ENCODE measurements around the gene CD177. TPM values are rescaled to one million over a fixed set of nuclear protein-coding genes. Genes with fewer than 3 reads are reported as not detected.
"Not testable (repeated sequence)": the region's sequence is repeated elsewhere in the genome, so short reads cannot be mapped to it uniquely, and the experiment has no call there.

The CD177 gene
- total RNA-seq, 1 donor from 2014 or later = not detected

DNA sequence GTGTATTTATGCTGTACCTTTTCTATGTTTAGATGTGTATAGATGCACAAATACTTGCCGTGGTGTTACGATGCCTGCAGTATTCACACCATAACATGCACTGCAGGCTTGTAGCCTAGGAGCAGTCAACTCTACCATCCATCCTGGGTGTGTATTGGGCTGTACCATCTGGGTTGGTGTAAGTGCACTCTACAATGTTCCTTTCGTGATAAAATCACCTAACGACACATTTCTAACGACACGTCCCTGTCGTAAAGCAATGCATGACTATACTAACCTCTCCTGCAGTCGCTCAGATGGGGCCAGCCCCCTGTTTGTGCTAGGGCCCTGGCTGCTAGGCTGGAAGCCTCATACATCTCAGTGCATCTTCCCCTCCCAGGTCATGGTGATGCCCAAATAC lies 18.4 kb downstream of the CD177 start:
- TF ChIP-seq CTCF (IDR thresholded peaks at IDR 0.05) = no peak
- H3K27me3 ChIP-seq = no peaks in the 10 kb centered on the region

GRCh38 chr19:43372462-43372861 lies 19.0 kb downstream of the CD177 start:
- H3K4me3 ChIP-seq = no peak overlapping the region
- no peaks in the 10 kb centered on the region for H3K9me3 ChIP-seq
- DNase-seq (ENCODE audit: low spot score in 2 of 2) = no peak
- no peaks in the 10 kb centered on the region for H3K4me1 ChIP-seq
- no peak for TF ChIP-seq CTCF (IDR thresholded peaks at IDR 0.05)
- no peaks in the 10 kb centered on the region for H3K27me3 ChIP-seq
- H3K27ac ChIP-seq = no peak overlapping the region
- no peaks in the 10 kb centered on the region for H3K36me3 ChIP-seq
- intact Hi-C loops (cut with DNase I) = no loop called here

More for the DNA sequence above, 18.4 kb downstream of the CD177 start:
- no peak for DNase-seq (ENCODE audit: low spot score in 2 of 2)
- H3K4me3 ChIP-seq = no peak overlapping the region
- H3K9me3 ChIP-seq = no peaks in the 10 kb centered on the region
- intact Hi-C loops (cut with DNase I) = no loop called here
- H3K36me3 ChIP-seq = no peaks in the 10 kb centered on the region
- no peak overlapping the region for H3K27ac ChIP-seq
- no peaks in the 10 kb centered on the region for H3K4me1 ChIP-seq

DNA sequence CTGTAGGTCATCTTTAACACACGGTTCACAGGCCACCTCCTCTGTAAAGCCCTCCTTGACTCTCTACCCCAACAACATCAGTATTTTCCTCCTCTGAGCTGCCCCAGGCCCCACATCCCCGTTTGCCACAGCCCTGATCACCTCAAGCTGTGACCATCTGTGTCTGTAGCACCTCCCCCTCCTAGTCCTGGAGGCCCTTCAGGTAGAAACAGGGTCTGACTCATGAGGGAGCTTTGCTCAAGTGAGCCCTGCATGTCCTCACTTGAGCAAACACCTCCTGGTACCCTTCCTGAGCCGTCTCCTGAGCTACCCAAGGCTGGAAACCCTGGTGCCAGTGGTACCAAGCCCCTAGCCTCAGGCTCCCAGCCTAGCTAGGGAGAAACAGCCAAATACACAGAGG lies 24.1 kb downstream of the CD177 start:
- H3K36me3 ChIP-seq; H3K4me1 ChIP-seq; H3K4me3 ChIP-seq; H3K27me3 ChIP-seq; H3K9me3 ChIP-seq; DNase-seq (ENCODE audit: low spot score in 2 of 2); intact Hi-C loops (cut with DNase I); H3K27ac ChIP-seq: not testable (repeated sequence)

- no peaks in the 10 kb centered on the region for H3K9me3 ChIP-seq
- intact Hi-C loops (cut with DNase I) = no loop called here
- DNase-seq (ENCODE audit: low spot score in 2 of 2) = no peak
- no peak for TF ChIP-seq CTCF (IDR thresholded peaks at IDR 0.05)
- H3K27me3 ChIP-seq = no peaks in the 10 kb centered on the region
- no peaks in the 10 kb centered on the region for H3K4me1 ChIP-seq
- no peaks in the 10 kb centered on the region for H3K36me3 ChIP-seq
- H3K27ac ChIP-seq = no peak overlapping the region
- no peak overlapping the region for H3K4me3 ChIP-seq
Observed at GRCh38 chr19:43380008-43380407, 26.5 kb downstream of the CD177 start.

GRCh38 chr19:43380771-43381386 lies 27.4 kb downstream of the CD177 start:
- Histone ChIP-seq H3K27me3 (no peaks in the 10 kb centered on the region), H3K36me3 (no peaks in the 10 kb centered on the region), H3K4me1 (no peaks in the 10 kb centered on the region), H3K4me3 (no peak overlapping the region), H3K27ac (no peak overlapping the region), H3K9me3 (no peaks in the 10 kb centered on the region)
- DNase-seq (ENCODE audit: low spot score in 2 of 2) = no peak
- intact Hi-C loops (cut with DNase I) = no loop called here
- no peak for TF ChIP-seq CTCF (IDR thresholded peaks at IDR 0.05)

DNA sequence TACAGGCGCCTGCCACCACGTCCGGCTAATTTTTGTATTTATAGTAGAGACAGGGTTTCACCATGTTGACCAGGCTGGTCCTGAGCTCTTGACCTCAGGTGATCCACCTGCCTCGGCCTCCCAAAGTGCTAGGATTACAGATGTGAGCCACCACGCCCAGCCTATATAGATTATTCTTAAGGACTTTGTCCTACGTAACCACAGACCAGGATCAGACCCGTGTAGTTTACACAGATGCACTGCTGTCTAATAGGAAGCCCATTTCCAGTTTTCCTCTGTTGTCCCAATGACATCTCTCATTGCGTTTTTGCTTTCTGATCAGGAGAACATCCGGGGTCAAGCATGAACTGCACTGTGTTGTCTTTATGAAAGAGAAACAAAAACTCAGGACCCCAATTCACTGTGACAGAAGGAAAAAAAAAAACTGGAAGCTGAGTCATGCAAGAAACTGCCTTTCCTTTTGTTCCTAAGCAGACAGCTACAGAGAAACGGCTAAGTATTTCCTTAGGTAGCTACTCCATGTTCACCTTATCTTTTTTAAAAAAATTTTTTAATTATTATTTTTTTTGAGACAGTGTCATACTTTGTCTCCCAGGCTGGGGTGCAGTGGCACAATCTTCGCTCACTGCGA lies 29.2 kb downstream of the CD177 start:
- H3K27me3 ChIP-seq; intact Hi-C loops (cut with DNase I); H3K9me3 ChIP-seq; H3K4me3 ChIP-seq; H3K36me3 ChIP-seq; H3K27ac ChIP-seq; DNase-seq (ENCODE audit: low spot score in 2 of 2); H3K4me1 ChIP-seq: not testable (repeated sequence)

- H3K4me3 ChIP-seq; H3K4me1 ChIP-seq; H3K27ac ChIP-seq; H3K27me3 ChIP-seq; DNase-seq (ENCODE audit: low spot score in 2 of 2); intact Hi-C loops (cut with DNase I); H3K36me3 ChIP-seq; H3K9me3 ChIP-seq: not testable (repeated sequence)
Observed at GRCh38 chr19:43383254-43383653, 29.8 kb downstream of the CD177 start.

- H3K27ac ChIP-seq; intact Hi-C loops (cut with DNase I); DNase-seq (ENCODE audit: low spot score in 2 of 2); H3K27me3 ChIP-seq; H3K4me3 ChIP-seq; H3K4me1 ChIP-seq; H3K36me3 ChIP-seq; H3K9me3 ChIP-seq: not testable (repeated sequence)
Observed at GRCh38 chr19:43383759-43384158, 30.3 kb downstream of the CD177 start.

DNA sequence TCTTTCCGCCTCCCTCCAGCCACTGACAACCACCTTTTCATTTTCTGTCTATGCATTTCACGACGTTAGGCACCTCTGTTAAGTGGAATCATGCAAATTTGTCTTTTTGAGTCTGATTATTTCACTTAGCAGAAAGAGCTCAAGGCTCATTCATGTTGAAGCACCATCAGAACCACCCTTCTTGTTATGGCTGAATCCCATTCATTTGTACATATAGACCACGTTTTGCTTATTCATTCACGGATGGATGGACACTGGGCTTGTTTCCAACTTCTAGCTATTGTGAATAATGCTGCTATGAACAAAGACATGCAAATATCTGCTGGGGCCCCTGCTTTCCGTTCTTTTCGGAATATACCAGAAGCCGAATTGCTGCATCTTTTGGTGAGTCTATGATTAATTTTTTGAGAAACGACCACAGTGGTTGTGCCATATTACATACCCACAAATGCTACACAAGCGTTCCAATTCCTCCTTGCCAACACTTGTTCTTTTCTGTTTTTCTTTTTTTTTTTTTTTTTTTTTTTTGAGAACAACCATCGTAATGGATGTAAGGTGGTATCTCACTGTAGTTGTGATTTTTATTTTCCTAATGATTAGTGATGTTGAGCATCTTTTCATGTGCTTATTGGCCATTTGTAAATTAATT lies 37.5 kb downstream of the CD177 start:
- H3K9me3 ChIP-seq = not testable (repeated sequence)

DNA sequence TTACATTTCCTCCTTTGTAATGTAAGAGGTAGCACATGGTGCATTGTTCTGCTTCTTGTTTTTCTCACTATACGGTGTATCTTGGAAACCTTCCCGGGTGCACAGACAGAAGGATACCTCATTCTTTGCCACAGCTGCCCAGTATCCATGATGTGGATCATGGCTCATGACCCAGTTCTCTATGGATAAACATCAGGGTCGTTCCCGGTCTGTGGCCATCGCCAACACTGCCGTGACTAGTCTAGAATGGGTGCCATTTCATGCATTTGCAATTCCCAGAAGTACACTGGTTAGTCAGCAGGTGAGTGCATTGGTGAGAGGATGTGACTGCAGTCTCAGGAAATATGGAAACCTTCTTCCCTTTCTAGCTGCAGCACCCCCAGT lies 38.1 kb downstream of the CD177 start:
- H3K27me3 ChIP-seq; DNase-seq (ENCODE audit: low spot score in 2 of 2); H3K4me1 ChIP-seq; H3K36me3 ChIP-seq; H3K4me3 ChIP-seq; H3K9me3 ChIP-seq; H3K27ac ChIP-seq; intact Hi-C loops (cut with DNase I): not testable (repeated sequence)

More for the DNA sequence above, 37.5 kb downstream of the CD177 start:
- H3K36me3 ChIP-seq; DNase-seq (ENCODE audit: low spot score in 2 of 2); H3K27me3 ChIP-seq; H3K27ac ChIP-seq; H3K4me3 ChIP-seq; H3K4me1 ChIP-seq; intact Hi-C loops (cut with DNase I): not testable (repeated sequence)
